ENCODE results near the gene MIER1. TPM values are rescaled to one million over a fixed set of nuclear protein-coding genes. Genes with fewer than 3 reads are reported as not detected.
"Not testable (repeated sequence)": the region's sequence is repeated elsewhere in the genome, so short reads cannot be mapped to it uniquely, and the experiment has no call there.

MIER1 gene
- total and polyA plus RNA-seq, 2 donors (not counting 1 experiment from before 2014, with no cell fraction given) = 7.7 to 55.0 TPM

DNA sequence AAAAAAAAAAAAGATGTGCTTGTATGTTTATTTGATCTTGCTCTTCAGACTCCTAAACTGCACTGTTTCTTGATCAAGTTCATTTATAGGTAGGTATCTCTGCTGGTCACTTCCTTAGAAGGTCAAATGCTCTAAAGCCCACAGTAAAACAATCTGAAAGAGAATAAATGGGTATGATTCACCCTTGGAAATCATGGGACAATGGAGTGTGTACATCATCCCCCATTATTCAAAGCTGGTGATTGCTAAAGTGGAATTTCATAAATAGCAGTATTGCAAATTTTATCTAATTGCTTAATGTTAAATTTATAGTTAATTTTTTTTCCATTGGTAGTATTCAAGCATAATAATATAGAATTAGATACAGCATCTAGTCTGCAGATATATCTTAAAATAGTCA, 53.4 kb downstream of the MIER1 start:
- no peak overlapping the region for H3K27ac Mint-ChIP-seq
- POLR2A ChIA-PET = no interaction called here

DNA sequence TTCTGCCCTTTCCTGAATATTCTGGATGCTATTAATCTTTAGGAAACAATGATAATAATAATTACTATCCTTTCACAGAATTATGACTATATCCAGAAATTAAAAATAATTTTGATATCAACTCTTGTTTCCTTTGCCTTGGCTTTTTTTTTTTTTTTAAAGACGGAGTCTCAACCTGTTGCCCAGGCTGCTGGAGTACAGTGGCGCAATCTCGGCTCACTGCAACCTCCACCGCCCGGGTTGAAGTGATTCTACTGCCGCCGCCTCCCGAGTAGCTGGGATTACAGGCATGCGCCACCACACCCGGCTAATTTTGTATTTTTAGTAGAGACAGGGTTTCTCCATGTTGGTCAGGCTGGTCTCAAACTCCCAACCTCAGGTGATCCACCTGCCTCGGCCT, 54.8 kb downstream of the MIER1 start:
- POLR2A ChIA-PET; H3K9me3 Mint-ChIP-seq (ENCODE audit: insufficient read depth); ATAC-seq (ENCODE audit: low read depth): not testable (repeated sequence)

More for the DNA sequence above, 53.4 kb downstream of the MIER1 start:
- ATAC-seq (ENCODE audit: low read depth) (no peak), DNase-seq (no peak)
- no peaks in the 10 kb centered on the region for H3K27me3 Mint-ChIP-seq
- Histone ChIP-seq H3K4me1 (ENCODE audit: control insufficient read depth in 2 of 2, insufficient read depth in 2 of 2, low read length in 2 of 2) (no peaks in the 10 kb centered on the region), H3K27ac (ENCODE audit: low read length in 2 of 2) (no peak overlapping the region), H4K20me1 (ENCODE audit: control insufficient read depth, insufficient read depth, low read length, poor library complexity, severe bottlenecking) (no peaks in the 10 kb centered on the region), H2AFZ (ENCODE audit: insufficient read depth, low read depth, low read length, poor library complexity, severe bottlenecking) (no peak overlapping the region), H3K9me3 (ENCODE audit: control extremely low read depth in 1 of 3, control insufficient read depth in 2 of 3, insufficient read depth in 1 of 3, low read length in 2 of 3) (no peaks in the 10 kb centered on the region), H3K4me3 (ENCODE audit: control extremely low read depth in 1 of 5, extremely low read depth in 1 of 5, insufficient read depth in 1 of 5, low read depth in 2 of 5, low read length in 4 of 5) (no peak overlapping the region), H3K4me2 (replicated peaks; ENCODE audit: low read depth, low read length, poor library complexity, severe bottlenecking) (no peak overlapping the region), H3K36me3 (replicated peaks in 1 of 2; ENCODE audit: control extremely low read depth in 1 of 2, control insufficient read depth in 1 of 2, extremely low read depth in 1 of 2, insufficient read depth in 2 of 2, low read length in 1 of 2) (peaks cover 11 to 62% of the 10 kb centered on the region in 2 experiments), H3K9ac (ENCODE audit: low read length) (no peak overlapping the region), H3K79me2 (ENCODE audit: control insufficient read depth, insufficient read depth, low read length) (no peaks in the 10 kb centered on the region), H3K27me3 (replicated peaks in 1 of 4; ENCODE audit: control extremely low read depth in 1 of 4, control insufficient read depth in 3 of 4, insufficient read depth in 4 of 4, low read length in 3 of 4) (no peaks in the 10 kb centered on the region)
- CTCF ChIA-PET = interaction anchor here (0.7 to 3.4 kb wide), 3 partner anchors 23 to 171 kb away, joined by 4 to 13 read pairs (median 4); no protein-coding TSS in a partner anchor
- no peaks in the 10 kb centered on the region for H3K9me3 Mint-ChIP-seq (ENCODE audit: insufficient read depth)
- peaks cover 9% of the 10 kb centered on the region for H3K4me1 Mint-ChIP-seq
- H3K4me3 Mint-ChIP-seq = no peak overlapping the region
- intact Hi-C loops (cut with micrococcal nuclease) = no loop called here
- no peak for TF ChIP-seq EZH2 (IDR thresholded peaks at IDR 0.05; ENCODE audit: borderline replicate concordance, insufficient read depth, low read depth, low read length, poor library complexity, severe bottlenecking)
- TF ChIP-seq, protein P1, sequence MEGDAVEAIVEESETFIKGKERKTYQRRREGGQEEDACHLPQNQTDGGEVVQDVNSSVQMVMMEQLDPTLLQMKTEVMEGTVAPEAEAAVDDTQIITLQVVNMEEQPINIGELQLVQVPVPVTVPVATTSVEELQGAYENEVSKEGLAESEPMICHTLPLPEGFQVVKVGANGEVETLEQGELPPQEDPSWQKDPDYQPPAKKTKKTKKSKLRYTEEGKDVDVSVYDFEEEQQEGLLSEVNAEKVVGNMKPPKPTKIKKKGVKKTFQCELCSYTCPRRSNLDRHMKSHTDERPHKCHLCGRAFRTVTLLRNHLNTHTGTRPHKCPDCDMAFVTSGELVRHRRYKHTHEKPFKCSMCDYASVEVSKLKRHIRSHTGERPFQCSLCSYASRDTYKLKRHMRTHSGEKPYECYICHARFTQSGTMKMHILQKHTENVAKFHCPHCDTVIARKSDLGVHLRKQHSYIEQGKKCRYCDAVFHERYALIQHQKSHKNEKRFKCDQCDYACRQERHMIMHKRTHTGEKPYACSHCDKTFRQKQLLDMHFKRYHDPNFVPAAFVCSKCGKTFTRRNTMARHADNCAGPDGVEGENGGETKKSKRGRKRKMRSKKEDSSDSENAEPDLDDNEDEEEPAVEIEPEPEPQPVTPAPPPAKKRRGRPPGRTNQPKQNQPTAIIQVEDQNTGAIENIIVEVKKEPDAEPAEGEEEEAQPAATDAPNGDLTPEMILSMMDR (IDR thresholded peaks at IDR 0.05) = no peak

More for the DNA sequence above, 54.8 kb downstream of the MIER1 start:
- not testable (repeated sequence) for H3K27ac ChIP-seq (ENCODE audit: low read length in 2 of 2); H3K27me3 Mint-ChIP-seq; H3K4me1 ChIP-seq (ENCODE audit: control insufficient read depth in 2 of 2, insufficient read depth in 2 of 2, low read length in 2 of 2); H3K4me3 ChIP-seq (ENCODE audit: control extremely low read depth in 1 of 5, extremely low read depth in 1 of 5, insufficient read depth in 1 of 5, low read depth in 2 of 5, low read length in 4 of 5); H3K27me3 ChIP-seq (replicated peaks in 1 of 4; ENCODE audit: control extremely low read depth in 1 of 4, control insufficient read depth in 3 of 4, insufficient read depth in 4 of 4, low read length in 3 of 4); H2AFZ ChIP-seq (ENCODE audit: insufficient read depth, low read depth, low read length, poor library complexity, severe bottlenecking); H4K20me1 ChIP-seq (ENCODE audit: control insufficient read depth, insufficient read depth, low read length, poor library complexity, severe bottlenecking); H3K9me3 ChIP-seq (ENCODE audit: control extremely low read depth in 1 of 3, control insufficient read depth in 2 of 3, insufficient read depth in 1 of 3, low read length in 2 of 3); H3K4me2 ChIP-seq (replicated peaks; ENCODE audit: low read depth, low read length, poor library complexity, severe bottlenecking); H3K27ac Mint-ChIP-seq; H3K4me3 Mint-ChIP-seq; H3K9ac ChIP-seq (ENCODE audit: low read length); H3K79me2 ChIP-seq (ENCODE audit: control insufficient read depth, insufficient read depth, low read length); DNase-seq
- WGBS (ENCODE audit: insufficient coverage) = 100% methylated on average over 2 of the region's 11 CpGs
- intact Hi-C loops (cut with micrococcal nuclease) = loop anchor here (5.0 kb wide), 3 partner anchors 47 to 453 kb away; partner anchors contain the start of genes SERBP1 and SLC35D1
- H3K4me1 Mint-ChIP-seq = peaks cover 14% of the 10 kb centered on the region
- peaks cover 10 to 62% of the 10 kb centered on the region in 2 experiments for H3K36me3 ChIP-seq (replicated peaks in 1 of 2; ENCODE audit: control extremely low read depth in 1 of 2, control insufficient read depth in 1 of 2, extremely low read depth in 1 of 2, insufficient read depth in 2 of 2, low read length in 1 of 2)
- CTCF ChIA-PET = interaction anchor here (1.0 kb wide), 1 partner anchor 16 kb away, joined by 4 read pairs; no protein-coding TSS in a partner anchor

All from B cell (primary cell).